ENCODE measurements around the gene ACTL6B. TPM values are rescaled to one million over a fixed set of nuclear protein-coding genes. Genes with fewer than 3 reads are reported as not detected.
A peak's percentile ranks its signal among the peaks of the same experiment; 100 is the strongest.

The ACTL6B gene
- total and polyA plus RNA-seq, 9 of the 15 experiments (the other 6 are each of a cell fraction or from before 2014, with no cell fraction given), result not detected

DNA sequence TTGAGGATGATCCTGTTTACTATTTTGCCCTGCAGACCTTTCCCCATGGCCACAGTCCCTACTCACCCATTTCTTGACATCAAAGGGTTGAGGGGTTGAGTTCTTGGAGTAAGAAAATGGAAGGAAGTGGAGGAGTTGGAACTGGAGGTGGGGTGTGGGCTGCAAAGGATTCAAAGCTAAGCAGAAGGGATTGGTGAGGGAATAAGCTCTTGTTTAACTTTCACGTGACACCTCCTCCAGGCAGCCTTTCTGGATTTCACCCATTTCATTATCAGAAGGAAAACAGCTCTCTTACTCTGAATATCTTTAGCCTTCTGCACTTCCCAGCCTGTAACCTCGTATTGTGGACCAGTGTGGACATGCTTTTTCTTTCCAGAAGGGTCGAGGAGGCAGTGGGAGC lies 30.2 kb downstream of the ACTL6B start (continued):
- TF ChIP-seq CREB1 (IDR thresholded peaks at IDR 0.05) (no peak), CREB1 (CRISPR knock-in tag; IDR thresholded peaks at IDR 0.05) (peak; percentile 9; the same call in 1 of the 2 replicates), GTF2A2 (tag; IDR thresholded peaks at IDR 0.05) (no peak), PHF21A (IDR thresholded peaks at IDR 0.05; ENCODE audit: borderline replicate concordance, low read depth) (0 out of 2 replicates have a peak, but pooled peaks have one; percentile 42), HDAC1 (IDR thresholded peaks at IDR 0.05) (peak; percentile 15 to 47; a peak in 2 of 4 replicates), PHF8 (IDR thresholded peaks at IDR 0.05; ENCODE audit: borderline replicate concordance, low read length) (no peak), ADNP (tag; IDR thresholded peaks at IDR 0.05) (peak; percentile 63; the same call in 1 of the 2 replicates), ARNT (IDR thresholded peaks at IDR 0.05) (peak in 1 of 2 experiments; percentile 79; a peak in 2 of 4 replicates), ZNF24 (IDR thresholded peaks at IDR 0.05) (0 out of 2 replicates have a peak, but pooled peaks have one; percentile 12), NFRKB (IDR thresholded peaks at IDR 0.05; ENCODE audit: low read depth) (no peak), ZBTB26 (CRISPR knock-in tag; IDR thresholded peaks at IDR 0.05) (0 out of 2 replicates have a peak, but pooled peaks have one; percentile 29), PML (IDR thresholded peaks at IDR 0.05; ENCODE audit: low read length) (no peak), FOXK2 (conservative IDR thresholded peaks at IDR 0.05 in 1 of 2, IDR thresholded peaks at IDR 0.05 in 1 of 2; ENCODE audit: low read depth in 2 of 2) (0 out of 4 replicates have a peak, but pooled peaks of 1 of the 2 experiments have one; percentile 12), CTBP1 (IDR thresholded peaks at IDR 0.05; ENCODE audit: borderline replicate concordance) (no peak), NR4A1 (CRISPR knock-in tag; IDR thresholded peaks at IDR 0.05) (no peak), NR4A1 (tag; IDR thresholded peaks at IDR 0.05) (no peak), MEF2A (IDR thresholded peaks at IDR 0.05; ENCODE audit: control insufficient read depth, low read depth, low read length) (no peak), KDM1A (IDR thresholded peaks at IDR 0.05) (peak; percentile 90 to 95), DPF2 (IDR thresholded peaks at IDR 0.05) (0 out of 2 replicates have a peak, but pooled peaks have one; percentile 16), PTBP1 (IDR thresholded peaks at IDR 0.05; ENCODE audit: low read depth, low read length) (peak; percentile 92), ZBTB33 (CRISPR knock-in tag; IDR thresholded peaks at IDR 0.05) (no peak)
- TF ChIP-seq, protein P1, sequence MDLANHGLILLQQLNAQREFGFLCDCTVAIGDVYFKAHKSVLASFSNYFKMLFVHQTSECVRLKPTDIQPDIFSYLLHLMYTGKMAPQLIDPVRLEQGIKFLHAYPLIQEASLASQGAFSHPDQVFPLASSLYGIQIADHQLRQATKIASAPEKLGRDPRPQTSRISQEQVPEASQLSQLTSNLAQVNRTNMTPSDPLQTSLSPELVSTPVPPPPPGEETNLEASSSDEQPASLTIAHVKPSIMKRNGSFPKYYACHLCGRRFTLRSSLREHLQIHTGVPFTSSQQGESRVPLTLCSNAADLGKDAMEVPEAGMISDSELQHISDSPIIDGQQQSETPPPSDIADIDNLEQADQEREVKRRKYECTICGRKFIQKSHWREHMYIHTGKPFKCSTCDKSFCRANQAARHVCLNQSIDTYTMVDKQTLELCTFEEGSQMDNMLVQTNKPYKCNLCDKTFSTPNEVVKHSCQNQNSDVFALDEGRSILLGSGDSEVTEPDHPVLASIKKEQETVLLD (IDR thresholded peaks at IDR 0.05), result no peak
- TF ChIP-seq, protein P2, sequence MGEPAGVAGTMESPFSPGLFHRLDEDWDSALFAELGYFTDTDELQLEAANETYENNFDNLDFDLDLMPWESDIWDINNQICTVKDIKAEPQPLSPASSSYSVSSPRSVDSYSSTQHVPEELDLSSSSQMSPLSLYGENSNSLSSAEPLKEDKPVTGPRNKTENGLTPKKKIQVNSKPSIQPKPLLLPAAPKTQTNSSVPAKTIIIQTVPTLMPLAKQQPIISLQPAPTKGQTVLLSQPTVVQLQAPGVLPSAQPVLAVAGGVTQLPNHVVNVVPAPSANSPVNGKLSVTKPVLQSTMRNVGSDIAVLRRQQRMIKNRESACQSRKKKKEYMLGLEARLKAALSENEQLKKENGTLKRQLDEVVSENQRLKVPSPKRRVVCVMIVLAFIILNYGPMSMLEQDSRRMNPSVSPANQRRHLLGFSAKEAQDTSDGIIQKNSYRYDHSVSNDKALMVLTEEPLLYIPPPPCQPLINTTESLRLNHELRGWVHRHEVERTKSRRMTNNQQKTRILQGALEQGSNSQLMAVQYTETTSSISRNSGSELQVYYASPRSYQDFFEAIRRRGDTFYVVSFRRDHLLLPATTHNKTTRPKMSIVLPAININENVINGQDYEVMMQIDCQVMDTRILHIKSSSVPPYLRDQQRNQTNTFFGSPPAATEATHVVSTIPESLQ (CRISPR knock-in tag; IDR thresholded peaks at IDR 0.05), result no peak
- TF ChIP-seq, protein P3, sequence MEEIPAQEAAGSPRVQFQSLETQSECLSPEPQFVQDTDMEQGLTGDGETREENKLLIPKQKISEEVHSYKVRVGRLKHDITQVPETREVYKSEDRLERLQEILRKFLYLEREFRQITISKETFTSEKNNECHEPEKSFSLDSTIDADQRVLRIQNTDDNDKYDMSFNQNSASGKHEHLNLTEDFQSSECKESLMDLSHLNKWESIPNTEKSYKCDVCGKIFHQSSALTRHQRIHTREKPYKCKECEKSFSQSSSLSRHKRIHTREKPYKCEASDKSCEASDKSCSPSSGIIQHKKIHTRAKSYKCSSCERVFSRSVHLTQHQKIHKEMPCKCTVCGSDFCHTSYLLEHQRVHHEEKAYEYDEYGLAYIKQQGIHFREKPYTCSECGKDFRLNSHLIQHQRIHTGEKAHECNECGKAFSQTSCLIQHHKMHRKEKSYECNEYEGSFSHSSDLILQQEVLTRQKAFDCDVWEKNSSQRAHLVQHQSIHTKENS (CRISPR knock-in tag; IDR thresholded peaks at IDR 0.05), result no peak

Data from K562 (cell line).